ENCODE measurements around the gene PTPRT.

- no peak for TF ChIP-seq POLR2A (IDR thresholded peaks at IDR 0.05)
- no peak for TF ChIP-seq EP300 (IDR thresholded peaks at IDR 0.05)
- no peak for TF ChIP-seq CTCF (IDR thresholded peaks at IDR 0.05)
- TF ChIP-seq POLR2AphosphoS5 (IDR thresholded peaks at IDR 0.05), result no peak
Measured at GRCh38 chr20:42158272-42158671, 1031.4 kb downstream of the PTPRT start.

Measured in suprapubic skin (tissue), 4 donors.